ENCODE measurements around the gene GRHL1. TPM values are rescaled to one million over a fixed set of nuclear protein-coding genes. Genes with fewer than 3 reads are reported as not detected.

The GRHL1 gene
- polyA plus RNA-seq, 1 of the 3 experiments (the other 2 are of a cell fraction), result 1.0 TPM

DNA sequence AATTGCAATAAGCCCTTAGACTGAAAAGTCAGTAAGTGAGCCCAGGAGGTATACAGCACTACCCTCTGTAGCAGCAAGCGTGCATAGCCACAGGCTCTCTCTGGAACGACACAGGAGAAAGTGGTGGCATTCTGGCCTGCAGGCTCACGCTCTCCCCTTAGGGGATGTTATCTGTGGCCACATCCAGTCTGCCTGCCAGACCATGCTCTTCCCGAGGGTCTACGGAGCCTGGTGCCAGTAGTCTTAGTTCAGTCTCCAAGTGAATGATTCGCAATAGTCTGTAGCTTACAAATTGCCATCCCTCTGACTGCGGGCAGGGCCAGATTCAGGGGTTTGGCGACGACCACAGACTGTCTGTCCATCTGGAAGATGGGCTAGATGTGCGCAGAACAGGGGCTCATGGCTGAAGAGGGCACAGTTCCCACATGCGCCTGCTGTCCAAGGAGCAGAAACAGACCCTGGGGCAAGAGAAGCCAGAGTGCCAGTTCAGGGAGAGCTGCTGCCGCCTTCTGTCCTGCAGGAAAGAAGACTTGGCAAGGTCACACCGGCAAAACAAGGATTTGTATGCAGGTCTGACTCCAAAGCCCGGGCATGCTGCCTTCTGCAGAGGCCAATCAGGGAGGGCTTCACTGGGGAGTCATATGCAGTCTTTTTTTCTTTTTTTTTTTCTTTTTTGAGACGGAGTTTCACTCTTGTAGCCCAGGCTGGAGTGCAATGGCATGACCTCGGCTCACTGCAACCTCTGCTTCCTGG is 88.3 kb downstream of the GRHL1 start:
- H3K79me2 ChIP-seq (ENCODE audit: insufficient read depth), result peaks cover 7% of the 10 kb centered on the region; the same call in 1 of the 2 replicates
- CTCF ChIA-PET, result interaction anchor here (1.0 to 4.0 kb wide), 6 partner anchors 9 to 226 kb away, joined by 3 to 23 read pairs (median 5); no protein-coding TSS in a partner anchor

DNA sequence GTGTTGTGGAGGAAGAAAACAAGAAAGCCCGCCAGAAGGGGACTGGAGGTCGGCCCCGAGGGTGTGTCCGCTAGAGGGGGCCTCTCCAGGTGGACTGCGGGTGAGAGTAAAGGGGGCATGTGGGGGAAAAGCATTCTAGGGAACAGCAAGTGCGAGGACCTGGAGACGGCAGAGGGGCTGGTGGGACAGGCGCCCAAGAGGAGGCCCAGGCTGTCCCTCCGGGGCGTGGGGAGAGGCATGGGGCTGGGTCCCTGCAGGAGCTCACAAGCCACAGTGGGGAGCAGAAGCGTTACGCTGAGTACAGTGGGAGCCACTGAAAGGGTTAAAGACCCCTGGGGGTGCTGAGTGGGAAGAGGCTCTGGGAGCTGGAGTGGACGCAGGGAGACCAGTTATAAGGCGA is 90.2 kb downstream of the GRHL1 start:
- ChIA-PET CTCF (interaction anchor here (1.1 to 13.0 kb wide), 4 partner anchors 31 to 242 kb away, joined by 9 to 357 read pairs (median 98); no protein-coding TSS in a partner anchor), POLR2A (no interaction called here)
- no peak for DNase-seq
- no peaks in the 10 kb centered on the region for H3K36me3 ChIP-seq (replicated peaks in 1 of 2; ENCODE audit: control insufficient read depth in 1 of 2, insufficient read depth in 2 of 2, low read length in 1 of 2)
- no peaks in the 10 kb centered on the region for H3K9me3 ChIP-seq
- H3K4me1 ChIP-seq (ENCODE audit: control insufficient read depth in 1 of 2, insufficient read depth in 2 of 2, low read depth in 1 of 2, low read length in 1 of 2), result peaks cover 8 to 18% of the 10 kb centered on the region in 2 experiments; a peak in 2 of 4 replicates
- peaks cover 18% of the 10 kb centered on the region; the same call in 1 of the 2 replicates for H3K79me2 ChIP-seq (ENCODE audit: insufficient read depth)
- WGBS (ENCODE audit: low lambda C conversion rate), result 96% methylated on average over 14 of the region's 14 CpGs
- no peaks in the 10 kb centered on the region for H3K27me3 ChIP-seq (ENCODE audit: insufficient read depth)
- H3K4me2 ChIP-seq, result no peak overlapping the region
- no peak overlapping the region for H3K9ac ChIP-seq
- TF ChIP-seq FOXM1 (IDR thresholded peaks at IDR 0.05; ENCODE audit: low read depth) (no peak), SIN3A (IDR thresholded peaks at IDR 0.05; ENCODE audit: borderline replicate concordance, low read depth, low read length) (no peak)
- TF ChIP-seq, protein P1, sequence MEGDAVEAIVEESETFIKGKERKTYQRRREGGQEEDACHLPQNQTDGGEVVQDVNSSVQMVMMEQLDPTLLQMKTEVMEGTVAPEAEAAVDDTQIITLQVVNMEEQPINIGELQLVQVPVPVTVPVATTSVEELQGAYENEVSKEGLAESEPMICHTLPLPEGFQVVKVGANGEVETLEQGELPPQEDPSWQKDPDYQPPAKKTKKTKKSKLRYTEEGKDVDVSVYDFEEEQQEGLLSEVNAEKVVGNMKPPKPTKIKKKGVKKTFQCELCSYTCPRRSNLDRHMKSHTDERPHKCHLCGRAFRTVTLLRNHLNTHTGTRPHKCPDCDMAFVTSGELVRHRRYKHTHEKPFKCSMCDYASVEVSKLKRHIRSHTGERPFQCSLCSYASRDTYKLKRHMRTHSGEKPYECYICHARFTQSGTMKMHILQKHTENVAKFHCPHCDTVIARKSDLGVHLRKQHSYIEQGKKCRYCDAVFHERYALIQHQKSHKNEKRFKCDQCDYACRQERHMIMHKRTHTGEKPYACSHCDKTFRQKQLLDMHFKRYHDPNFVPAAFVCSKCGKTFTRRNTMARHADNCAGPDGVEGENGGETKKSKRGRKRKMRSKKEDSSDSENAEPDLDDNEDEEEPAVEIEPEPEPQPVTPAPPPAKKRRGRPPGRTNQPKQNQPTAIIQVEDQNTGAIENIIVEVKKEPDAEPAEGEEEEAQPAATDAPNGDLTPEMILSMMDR (IDR thresholded peaks at IDR 0.05), result no peak
- TF ChIP-seq, protein P2, sequence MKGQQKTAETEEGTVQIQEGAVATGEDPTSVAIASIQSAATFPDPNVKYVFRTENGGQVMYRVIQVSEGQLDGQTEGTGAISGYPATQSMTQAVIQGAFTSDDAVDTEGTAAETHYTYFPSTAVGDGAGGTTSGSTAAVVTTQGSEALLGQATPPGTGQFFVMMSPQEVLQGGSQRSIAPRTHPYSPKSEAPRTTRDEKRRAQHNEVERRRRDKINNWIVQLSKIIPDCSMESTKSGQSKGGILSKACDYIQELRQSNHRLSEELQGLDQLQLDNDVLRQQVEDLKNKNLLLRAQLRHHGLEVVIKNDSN (IDR thresholded peaks at IDR 0.05; ENCODE audit: borderline replicate concordance, low read depth), result no peak
- H3F3A ChIP-seq (replicated peaks; ENCODE audit: insufficient read depth), result peaks cover 16% of the 10 kb centered on the region
- no peaks in the 10 kb centered on the region for H3K9me2 ChIP-seq
- peaks cover 20% of the 10 kb centered on the region for H4K20me1 ChIP-seq (ENCODE audit: insufficient read depth)
- H2AFZ ChIP-seq (ENCODE audit: low read depth), result no peak overlapping the region
- no peak overlapping the region for H3K27ac ChIP-seq (ENCODE audit: low read depth in 2 of 2, low read length in 1 of 2)
- H3K4me3 ChIP-seq (ENCODE audit: low read depth in 2 of 2, low read length in 1 of 2), result no peak overlapping the region

More for the DNA sequence above, 88.3 kb downstream of the GRHL1 start:
- H3K36me3 ChIP-seq (replicated peaks in 1 of 2; ENCODE audit: control insufficient read depth in 1 of 2, insufficient read depth in 2 of 2, low read length in 1 of 2), result no peaks in the 10 kb centered on the region
- peaks cover 14 to 30% of the 10 kb centered on the region in 2 experiments; a peak in 2 of 4 replicates for H3K4me1 ChIP-seq (ENCODE audit: control insufficient read depth in 1 of 2, insufficient read depth in 2 of 2, low read depth in 1 of 2, low read length in 1 of 2)
- H3K4me3 ChIP-seq (ENCODE audit: low read depth in 2 of 2, low read length in 1 of 2), result no peak overlapping the region
- H3K27ac ChIP-seq (ENCODE audit: low read depth in 2 of 2, low read length in 1 of 2), result no peak overlapping the region; a peak in 1 of 4 replicates
- H3K9me3 ChIP-seq, result no peaks in the 10 kb centered on the region
- no peak overlapping the region for H3K4me2 ChIP-seq
- H3K27me3 ChIP-seq (ENCODE audit: insufficient read depth), result no peaks in the 10 kb centered on the region
- no peaks in the 10 kb centered on the region for H3K9me2 ChIP-seq
- no peak overlapping the region for H3K9ac ChIP-seq
- DNase-seq, result peak; percentile 56
- H3F3A ChIP-seq (replicated peaks; ENCODE audit: insufficient read depth), result peaks cover 4% of the 10 kb centered on the region
- WGBS (ENCODE audit: low lambda C conversion rate), result 82% methylated on average over 16 of the region's 16 CpGs
- POLR2A ChIA-PET, result interaction anchor here (0.6 kb wide), 1 partner anchor 99 kb away, joined by 4 read pairs; no protein-coding TSS in a partner anchor
- H4K20me1 ChIP-seq (ENCODE audit: insufficient read depth), result peaks cover 7% of the 10 kb centered on the region
- TF ChIP-seq, protein P1 (IDR thresholded peaks at IDR 0.05), result no peak
- TF ChIP-seq TCF12 (IDR thresholded peaks at IDR 0.05) (no peak), JUND (IDR thresholded peaks at IDR 0.05) (no peak), FOXJ3 (CRISPR knock-in tag; IDR thresholded peaks at IDR 0.05) (no peak), RAD21 (IDR thresholded peaks at IDR 0.05; ENCODE audit: low read length) (no peak), EP300 (IDR thresholded peaks at IDR 0.05; ENCODE audit: borderline replicate concordance in 1 of 2, low read depth in 1 of 2, low read length in 1 of 2) (no peak), NRF1 (IDR thresholded peaks at IDR 0.05; ENCODE audit: low read depth, low read length) (no peak), FOSL2 (IDR thresholded peaks at IDR 0.05; ENCODE audit: borderline replicate concordance, low read depth) (no peak), RFX5 (IDR thresholded peaks at IDR 0.05; ENCODE audit: low read length) (no peak), RXRA (IDR thresholded peaks at IDR 0.05; ENCODE audit: borderline replicate concordance, low read depth) (no peak), ELF1 (IDR thresholded peaks at IDR 0.05) (no peak), YY1 (IDR thresholded peaks at IDR 0.05; ENCODE audit: low read depth) (no peak)
- no peak overlapping the region for H2AFZ ChIP-seq (ENCODE audit: low read depth)

Measured in SK-N-SH (cell line).